C1 segment of cervical spinal cord (tissue), 14 donors: Measurements from ENCODE around the gene TNRC6C.
A peak's percentile ranks its signal among the peaks of the same experiment; 100 is the strongest.
"Not testable (repeated sequence)": the region's sequence is repeated elsewhere in the genome, so short reads cannot be mapped to it uniquely, and the experiment has no call there.

Experiments
- DNase-seq, 14 donors: peaks; one replicate each; lab custom pipeline; 2025; lab: John Stamatoyannopoulos, UW

Gene TNRC6C

GRCh38 chr17:78041386-78042179, 83.1 kb downstream of the TNRC6C start:
- DNase-seq: peak in 2 of 14 donors; percentile 39 to 53

GRCh38 chr17:78042542-78042941, 84.0 kb downstream of the TNRC6C start:
- DNase-seq: no peak

GRCh38 chr17:78043031-78043430, 84.5 kb downstream of the TNRC6C start:
- DNase-seq: no peak

GRCh38 chr17:78044280-78044835, 85.9 kb downstream of the TNRC6C start:
- DNase-seq: no peak

GRCh38 chr17:78045316-78045715, 86.8 kb downstream of the TNRC6C start:
- DNase-seq: no peak

- peak in 1 of 14 donors; percentile 34 for DNase-seq
These were observed 88.4 kb downstream of the TNRC6C start for GRCh38 chr17:78046923-78047322.

GRCh38 chr17:78048346-78049292, 90.1 kb downstream of the TNRC6C start:
- no peak for DNase-seq

- DNase-seq: no peak
These were observed 91.1 kb downstream of the TNRC6C start for GRCh38 chr17:78049609-78050008.

GRCh38 chr17:78051186-78051972, 92.9 kb downstream of the TNRC6C start:
- DNase-seq: no peak

GRCh38 chr17:78053777-78054468, 95.4 kb downstream of the TNRC6C start:
- DNase-seq: no peak

- DNase-seq: no peak
These were observed 98.7 kb downstream of the TNRC6C start for GRCh38 chr17:78057113-78057740.

- DNase-seq: no peak
These were observed 99.5 kb downstream of the TNRC6C start for GRCh38 chr17:78058001-78058400.

GRCh38 chr17:78058581-78058980, 100.1 kb downstream of the TNRC6C start:
- DNase-seq: no peak

GRCh38 chr17:78062596-78062995, 104.1 kb downstream of the TNRC6C start:
- DNase-seq: no peak

- no peak for DNase-seq
These were observed 105.0 kb downstream of the TNRC6C start for GRCh38 chr17:78063489-78063888.

- no peak for DNase-seq
These were observed 106.2 kb downstream of the TNRC6C start for GRCh38 chr17:78064708-78065107.

GRCh38 chr17:78066976-78067375, 108.5 kb downstream of the TNRC6C start:
- not testable (repeated sequence) for DNase-seq

- DNase-seq: no peak
These were observed 111.2 kb downstream of the TNRC6C start for GRCh38 chr17:78069695-78070094.

- DNase-seq: no peak
These were observed 114.5 kb downstream of the TNRC6C start for GRCh38 chr17:78072961-78073360.

- no peak for DNase-seq
These were observed 116.5 kb downstream of the TNRC6C start for GRCh38 chr17:78075011-78075410.
